Measurements from ENCODE around the gene NT5C1B.

The NT5C1B gene

GRCh38 chr2:18583905-18584607, 5.3 kb downstream of the NT5C1B start:
- DNase-seq (ENCODE audit: low spot score), result no peak
- in situ Hi-C loops (cut with MboI; ENCODE audit: low sequenced_read_pairs, unreplicated experiment), result no loop called here
- TF ChIP-seq, protein P1, sequence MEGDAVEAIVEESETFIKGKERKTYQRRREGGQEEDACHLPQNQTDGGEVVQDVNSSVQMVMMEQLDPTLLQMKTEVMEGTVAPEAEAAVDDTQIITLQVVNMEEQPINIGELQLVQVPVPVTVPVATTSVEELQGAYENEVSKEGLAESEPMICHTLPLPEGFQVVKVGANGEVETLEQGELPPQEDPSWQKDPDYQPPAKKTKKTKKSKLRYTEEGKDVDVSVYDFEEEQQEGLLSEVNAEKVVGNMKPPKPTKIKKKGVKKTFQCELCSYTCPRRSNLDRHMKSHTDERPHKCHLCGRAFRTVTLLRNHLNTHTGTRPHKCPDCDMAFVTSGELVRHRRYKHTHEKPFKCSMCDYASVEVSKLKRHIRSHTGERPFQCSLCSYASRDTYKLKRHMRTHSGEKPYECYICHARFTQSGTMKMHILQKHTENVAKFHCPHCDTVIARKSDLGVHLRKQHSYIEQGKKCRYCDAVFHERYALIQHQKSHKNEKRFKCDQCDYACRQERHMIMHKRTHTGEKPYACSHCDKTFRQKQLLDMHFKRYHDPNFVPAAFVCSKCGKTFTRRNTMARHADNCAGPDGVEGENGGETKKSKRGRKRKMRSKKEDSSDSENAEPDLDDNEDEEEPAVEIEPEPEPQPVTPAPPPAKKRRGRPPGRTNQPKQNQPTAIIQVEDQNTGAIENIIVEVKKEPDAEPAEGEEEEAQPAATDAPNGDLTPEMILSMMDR (IDR thresholded peaks at IDR 0.05; ENCODE audit: borderline replicate concordance, control extremely low read depth, extremely low read depth, insufficient read depth, missing control alignments), result no peak

DNA sequence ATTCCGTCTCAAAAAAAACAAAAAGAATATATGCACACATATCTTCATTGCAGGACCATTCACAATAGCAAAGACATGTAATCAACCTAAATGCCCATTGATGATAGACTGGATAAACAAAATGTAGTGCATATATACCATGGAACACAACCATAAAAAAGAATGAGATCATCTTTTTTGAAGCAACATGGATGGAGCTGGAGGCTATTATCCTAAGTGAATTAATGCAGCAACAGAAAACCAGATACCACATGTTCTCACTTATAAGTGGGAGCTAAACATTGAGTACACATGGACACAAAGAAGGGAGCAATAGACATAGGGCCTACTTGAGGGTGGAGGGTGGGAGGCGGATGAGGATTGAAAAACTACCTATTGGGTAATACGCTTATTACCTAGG, 8.8 kb downstream of the NT5C1B start:
- TF ChIP-seq, protein P1 (IDR thresholded peaks at IDR 0.05; ENCODE audit: borderline replicate concordance, control extremely low read depth, extremely low read depth, insufficient read depth, missing control alignments), result no peak
- DNase-seq (ENCODE audit: low spot score), result no peak
- in situ Hi-C loops (cut with MboI; ENCODE audit: low sequenced_read_pairs, unreplicated experiment), result no loop called here

- TF ChIP-seq, protein P1 (IDR thresholded peaks at IDR 0.05; ENCODE audit: borderline replicate concordance, control extremely low read depth, extremely low read depth, insufficient read depth, missing control alignments), result no peak
- in situ Hi-C loops (cut with MboI; ENCODE audit: low sequenced_read_pairs, unreplicated experiment), result no loop called here
- no peak for DNase-seq (ENCODE audit: low spot score)
Measured at GRCh38 chr2:18578033-18578432, 11.3 kb downstream of the NT5C1B start.

- TF ChIP-seq, protein P1 (IDR thresholded peaks at IDR 0.05; ENCODE audit: borderline replicate concordance, control extremely low read depth, extremely low read depth, insufficient read depth, missing control alignments), result no peak
- in situ Hi-C loops (cut with MboI; ENCODE audit: low sequenced_read_pairs, unreplicated experiment), result no loop called here
- DNase-seq (ENCODE audit: low spot score), result no peak
Measured at GRCh38 chr2:18566145-18566769, 23.1 kb downstream of the NT5C1B start.

DNA sequence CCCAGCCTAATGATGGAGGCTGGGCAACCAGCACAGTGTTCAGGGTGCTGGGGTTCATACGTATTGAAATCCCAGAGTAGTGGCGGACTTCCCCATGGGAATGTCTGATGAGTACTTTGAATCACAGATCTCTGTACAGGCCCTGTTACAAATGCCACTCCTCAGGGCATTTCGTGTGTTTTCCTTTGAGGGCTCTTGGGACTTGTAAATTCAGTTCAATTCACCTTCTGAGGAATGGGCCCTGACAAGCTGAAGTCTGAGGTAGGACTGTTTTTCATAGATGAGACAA, 28.6 kb downstream of the NT5C1B start:
- no peak for DNase-seq (ENCODE audit: low spot score)
- in situ Hi-C loops (cut with MboI; ENCODE audit: low sequenced_read_pairs, unreplicated experiment), result no loop called here
- TF ChIP-seq, protein P1 (IDR thresholded peaks at IDR 0.05; ENCODE audit: borderline replicate concordance, control extremely low read depth, extremely low read depth, insufficient read depth, missing control alignments), result no peak

GRCh38 chr2:18560031-18560796, 29.2 kb downstream of the NT5C1B start, which contains the start of gene RDH14:
RDH14 (minus strand) TSS chr2:18560653; CDS start chr2:18560572, 81 bp downstream.
- in situ Hi-C loops (cut with MboI; ENCODE audit: low sequenced_read_pairs, unreplicated experiment), result no loop called here
- DNase-seq (ENCODE audit: low spot score), result peak; percentile 88
- TF ChIP-seq, protein P1 (IDR thresholded peaks at IDR 0.05; ENCODE audit: borderline replicate concordance, control extremely low read depth, extremely low read depth, insufficient read depth, missing control alignments), result no peak

Measured in GM13976 (cell line).